SHP77 treated with DMSO at 0.1 percent for 48 hours (cell line): ENCODE measurements around the gene BICD2.

Experiments used
- DNase-seq: peaks from one replicate; lab custom pipeline; 2025; lab: John Stamatoyannopoulos, UW

Gene BICD2

DNA sequence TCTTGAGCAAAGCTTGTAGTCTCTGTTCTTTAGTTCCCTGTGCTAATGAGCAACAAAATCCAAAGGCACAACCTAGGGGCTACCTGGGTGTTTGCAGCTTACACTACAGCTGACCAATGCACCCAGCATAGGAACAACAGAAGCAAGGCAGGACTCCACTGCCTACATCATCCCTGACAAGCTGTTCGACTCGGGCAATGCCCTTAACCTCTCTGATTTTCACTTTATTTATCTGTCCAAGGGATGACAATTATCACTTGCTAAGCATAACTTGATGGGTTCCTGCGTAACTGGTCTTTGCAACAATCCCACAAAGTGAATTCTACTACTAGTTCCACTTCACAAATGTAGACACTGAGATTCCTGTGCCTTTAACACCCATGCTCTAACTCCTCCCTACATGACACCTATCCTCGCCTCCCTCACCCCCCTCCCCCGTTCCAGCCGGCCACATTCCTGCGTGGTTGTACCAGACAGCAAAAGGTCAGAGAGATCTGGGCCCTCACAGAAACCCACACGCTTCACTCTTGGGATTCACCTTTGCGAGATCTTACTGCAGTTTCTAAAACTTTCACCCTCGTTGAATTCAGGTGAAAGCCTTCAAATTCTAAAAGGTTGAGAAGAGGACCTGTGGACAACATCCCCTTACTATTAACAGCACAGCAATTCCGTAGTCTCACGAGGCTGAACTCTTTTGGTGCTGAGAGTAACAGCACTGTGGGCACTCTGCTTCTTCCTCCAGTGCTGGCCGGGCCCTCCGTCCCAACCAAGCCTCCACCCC, 95.7 kb downstream of the BICD2 start:
- DNase-seq = no peak

DNA sequence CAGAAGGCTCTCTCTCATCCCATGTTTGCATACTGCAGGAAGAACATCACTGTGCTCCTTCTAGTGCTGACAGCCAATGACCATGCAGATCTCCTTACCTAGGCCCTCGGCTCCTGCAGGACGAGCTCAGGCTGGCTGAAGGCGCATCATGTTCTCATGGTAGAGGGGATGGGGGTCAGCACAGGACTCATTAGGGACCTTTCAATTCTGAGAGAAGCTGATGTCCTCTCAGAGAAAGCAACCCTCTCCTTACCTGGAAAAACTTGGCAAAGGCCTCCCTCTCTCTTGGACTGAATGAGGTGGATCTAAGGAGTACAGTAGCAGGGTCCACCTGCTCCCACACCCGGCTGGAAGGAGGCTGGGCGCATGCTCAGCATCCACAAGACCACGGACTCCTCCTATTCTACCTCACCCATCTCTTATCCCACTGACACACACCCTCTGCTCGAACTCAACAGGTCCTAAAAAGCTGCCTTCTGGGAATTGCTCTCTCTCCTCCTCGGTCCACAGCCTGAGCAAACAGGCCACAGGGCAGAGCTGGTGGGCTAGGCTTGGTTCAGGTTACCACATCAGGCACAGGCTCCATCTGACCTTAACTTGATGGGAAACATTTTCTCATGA, 97.6 kb downstream of the BICD2 start:
- no peak for DNase-seq

DNA sequence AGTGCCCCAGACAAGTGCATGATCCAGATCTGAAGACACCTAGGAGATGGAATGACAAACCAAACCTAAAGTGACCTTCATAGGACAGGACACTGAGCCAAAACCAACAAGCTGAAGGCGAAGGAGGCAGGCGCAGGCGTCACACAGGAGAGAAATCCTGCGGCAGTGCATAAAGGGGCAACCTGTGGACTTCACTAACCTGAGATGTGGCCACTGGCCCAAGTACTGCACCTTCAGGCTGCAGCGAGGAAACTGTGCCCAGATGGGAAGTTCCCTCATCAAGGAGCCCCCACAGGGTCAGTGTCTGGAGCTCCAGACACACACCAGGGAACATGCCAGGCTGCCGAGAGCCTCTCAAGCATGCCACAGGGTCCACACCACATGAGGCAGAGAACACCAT, 98.4 kb downstream of the BICD2 start:
- no peak for DNase-seq

DNA sequence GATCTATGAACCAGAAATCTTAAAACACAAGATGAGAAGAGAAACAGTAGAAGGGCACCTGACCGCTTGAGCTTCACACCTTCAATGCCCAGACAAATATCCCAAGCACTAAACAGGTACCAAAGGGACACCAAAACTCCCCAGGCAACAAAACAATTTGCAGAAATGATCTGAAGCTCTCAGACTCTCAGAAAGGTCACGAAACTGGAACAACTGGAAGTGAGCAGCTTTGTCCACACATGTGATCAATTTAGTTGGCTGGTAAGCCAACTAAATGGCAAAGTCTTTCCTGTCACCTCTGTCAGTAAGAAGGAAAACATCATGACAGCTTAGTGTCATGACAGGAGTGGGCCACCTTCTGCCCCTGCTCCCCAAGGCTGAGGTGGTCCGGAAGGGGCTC, 98.8 kb downstream of the BICD2 start:
- DNase-seq = no peak

DNA sequence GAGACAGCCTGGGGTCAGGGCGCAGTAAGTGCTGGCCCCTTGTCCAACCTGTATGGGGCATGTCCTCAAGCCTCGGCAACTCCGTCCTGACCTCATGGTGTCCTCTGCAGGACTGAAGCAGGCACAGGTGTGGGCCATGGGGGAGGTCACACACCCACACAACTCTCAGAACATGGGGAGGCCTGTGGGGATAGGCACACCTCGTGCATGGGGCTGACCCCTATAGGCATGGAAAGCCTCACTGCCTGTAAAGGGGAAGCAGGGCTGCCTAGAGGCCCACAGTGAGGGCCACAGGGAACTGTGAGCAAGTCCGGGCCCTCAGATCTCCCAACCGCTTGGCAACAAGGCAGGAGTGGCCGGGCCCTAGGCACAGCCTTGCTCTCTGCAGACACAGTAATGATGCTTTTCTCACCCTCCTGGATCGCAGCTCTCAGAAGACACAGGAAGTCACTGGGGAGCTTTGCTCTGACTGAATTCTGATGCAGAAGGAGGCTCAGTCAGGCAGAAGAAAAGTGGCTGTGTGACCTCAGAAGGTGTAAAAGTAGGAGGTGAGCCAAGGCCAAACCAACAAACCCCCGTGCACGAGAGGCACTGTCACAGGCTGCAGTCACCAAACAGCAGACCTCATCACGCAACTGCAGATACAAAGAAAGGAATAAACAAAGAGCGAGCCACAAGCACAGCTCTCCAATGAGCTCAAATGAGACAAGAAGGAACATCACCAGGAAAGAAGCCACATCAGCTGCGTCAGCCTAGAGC, 100.1 kb downstream of the BICD2 start:
- no peak for DNase-seq

DNA sequence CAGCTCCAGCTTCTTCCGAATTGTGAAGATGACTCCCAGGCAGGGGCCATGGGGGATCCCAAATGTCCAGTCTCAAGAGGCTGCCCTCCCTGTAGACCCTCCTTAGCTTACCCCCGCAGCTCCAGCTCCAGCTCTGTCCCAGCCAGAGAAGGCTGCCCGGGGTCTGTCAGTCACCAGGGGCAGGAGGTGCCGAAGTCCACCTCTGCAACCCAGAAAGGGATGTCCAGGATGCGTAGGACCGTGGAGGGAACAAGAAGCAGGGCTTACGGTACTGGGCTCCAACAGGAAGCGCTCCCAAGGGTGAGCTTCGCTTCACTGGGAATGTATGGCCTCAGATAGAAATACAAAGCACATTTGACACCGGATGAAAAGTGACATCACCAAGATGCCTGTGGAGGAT, 100.7 kb downstream of the BICD2 start:
- no peak for DNase-seq

DNA sequence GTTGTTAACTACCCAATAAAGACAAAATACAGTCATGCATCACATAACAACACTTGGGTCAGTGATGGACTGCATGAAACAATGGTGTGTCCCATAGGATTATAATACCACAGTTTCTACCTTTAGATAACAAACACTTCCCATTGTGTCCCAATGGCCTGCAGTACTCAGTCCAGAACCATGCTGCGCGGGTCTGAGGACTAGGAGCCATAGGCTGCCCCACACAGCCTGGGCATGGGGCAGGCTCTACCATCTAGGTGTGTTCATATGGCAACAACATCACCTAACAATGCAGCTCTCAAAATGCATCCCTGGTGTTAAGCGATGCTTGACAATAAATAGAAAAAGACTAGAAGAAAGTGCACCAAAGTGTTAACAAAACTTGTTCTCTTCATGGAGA, 101.5 kb downstream of the BICD2 start:
- no peak for DNase-seq

DNA sequence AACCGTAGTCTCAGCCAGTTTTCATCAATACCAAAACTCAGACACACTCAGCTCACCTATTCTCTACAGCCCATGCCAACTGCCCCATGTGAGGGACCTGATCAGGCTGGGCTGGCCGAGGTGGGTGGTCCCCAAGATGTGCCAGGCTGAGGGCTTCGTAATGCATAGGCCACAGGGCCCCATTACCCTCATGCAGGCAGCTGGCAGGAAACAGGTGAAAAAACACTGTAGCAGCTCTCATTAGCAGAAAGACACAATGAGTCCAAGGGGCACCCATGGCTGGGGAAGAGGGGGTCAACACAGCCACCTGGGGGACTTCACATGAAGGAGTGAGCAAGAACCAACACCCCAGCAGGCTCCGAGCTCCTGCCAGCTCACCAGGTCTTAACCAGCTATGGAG, 102.9 kb downstream of the BICD2 start:
- peak; percentile 60 for DNase-seq
